Esophagus squamous epithelium (tissue), 4 donors: ENCODE results near the gene CBFA2T3.

Experiments used
- POLR2A ChIP-seq, 4 donors: fragments of 450-650 bp; IDR thresholded peaks; one replicate each; pipeline ENCODE4 v1.6.1; 2017; ENCODE audit warnings: antibody characterized with exemption in 4 of 4, mild to moderate bottlenecking in 4 of 4, moderate library complexity in 3 of 4
- TF ChIP-seq, protein P1 (sequence below), 6 experiments: fragments of 450-650 bp in 4 of 6; fragments of 200-600 bp in 2 of 6; sonication (generic) in 2 of 6; IDR thresholded peaks; one replicate each; pipeline ENCODE4 v1.5.1; 2016 to 2019; ENCODE audit warnings: antibody characterized with exemption in 6 of 6, mild to moderate bottlenecking in 4 of 6, moderate library complexity in 4 of 6

DNA sequence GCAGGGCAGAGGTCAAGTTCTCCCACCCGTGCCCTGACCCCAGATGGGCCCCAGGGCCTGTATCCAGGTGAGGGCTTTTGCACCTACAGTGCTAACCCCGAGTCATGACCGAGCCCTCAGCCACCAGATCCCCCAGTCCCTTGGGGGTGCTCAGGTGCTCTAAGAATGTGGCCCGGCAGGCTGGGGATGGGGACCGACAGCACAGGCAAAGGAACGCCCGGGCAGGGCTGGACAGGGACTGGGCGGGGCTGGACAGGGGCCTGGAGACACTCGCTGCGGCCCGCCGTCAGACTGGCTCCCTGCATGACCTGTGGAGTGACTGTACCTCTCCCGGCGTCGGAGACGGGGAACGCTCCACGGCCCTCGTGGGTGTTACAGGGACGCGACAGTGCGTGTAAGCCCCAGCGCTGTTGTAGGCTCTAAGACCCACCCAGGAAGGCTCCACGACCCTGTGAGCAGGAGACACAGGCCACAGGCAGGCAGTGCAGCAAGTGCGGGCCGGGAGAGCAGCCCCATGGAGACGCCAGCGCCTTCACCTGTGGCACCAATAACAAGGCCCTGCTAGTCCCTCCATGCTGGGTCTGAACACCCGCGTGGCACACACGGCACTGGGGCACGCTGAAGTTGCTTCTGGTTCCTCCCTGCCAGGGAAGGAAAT lies 38.8 kb downstream of the CBFA2T3 start:
- no peak for TF ChIP-seq POLR2A (IDR thresholded peaks at IDR 0.05)
- TF ChIP-seq, protein P1, sequence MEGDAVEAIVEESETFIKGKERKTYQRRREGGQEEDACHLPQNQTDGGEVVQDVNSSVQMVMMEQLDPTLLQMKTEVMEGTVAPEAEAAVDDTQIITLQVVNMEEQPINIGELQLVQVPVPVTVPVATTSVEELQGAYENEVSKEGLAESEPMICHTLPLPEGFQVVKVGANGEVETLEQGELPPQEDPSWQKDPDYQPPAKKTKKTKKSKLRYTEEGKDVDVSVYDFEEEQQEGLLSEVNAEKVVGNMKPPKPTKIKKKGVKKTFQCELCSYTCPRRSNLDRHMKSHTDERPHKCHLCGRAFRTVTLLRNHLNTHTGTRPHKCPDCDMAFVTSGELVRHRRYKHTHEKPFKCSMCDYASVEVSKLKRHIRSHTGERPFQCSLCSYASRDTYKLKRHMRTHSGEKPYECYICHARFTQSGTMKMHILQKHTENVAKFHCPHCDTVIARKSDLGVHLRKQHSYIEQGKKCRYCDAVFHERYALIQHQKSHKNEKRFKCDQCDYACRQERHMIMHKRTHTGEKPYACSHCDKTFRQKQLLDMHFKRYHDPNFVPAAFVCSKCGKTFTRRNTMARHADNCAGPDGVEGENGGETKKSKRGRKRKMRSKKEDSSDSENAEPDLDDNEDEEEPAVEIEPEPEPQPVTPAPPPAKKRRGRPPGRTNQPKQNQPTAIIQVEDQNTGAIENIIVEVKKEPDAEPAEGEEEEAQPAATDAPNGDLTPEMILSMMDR (IDR thresholded peaks at IDR 0.05) = no peak
